Measurements from ENCODE around the gene GIGYF2. TPM values are rescaled to one million over a fixed set of nuclear protein-coding genes. Genes with fewer than 3 reads are reported as not detected.
A peak's percentile ranks its signal among the peaks of the same experiment; 100 is the strongest.

Gene GIGYF2
- total and polyA plus RNA-seq, 3 donors from 2014 or later, result 107 to 173 (median 150) TPM

- 25 to 28% methylated on average over 10 of the region's 10 CpGs for WGBS, 2 donors
- no peak for DNase-seq
- TF ChIP-seq CTCF (IDR thresholded peaks at IDR 0.05) (no peak), POLR2A (IDR thresholded peaks at IDR 0.05) (no peak)
- Histone ChIP-seq H3K36me3 (ENCODE audit: low read depth, missing control alignments) (no peaks in the 10 kb centered on the region), H3K4me3 (peak overlapping the region; percentile 95 to 96), H3K9me3 (no peaks in the 10 kb centered on the region), H3K4me1 (peaks cover 21% of the 10 kb centered on the region), H3K27me3 (no peaks in the 10 kb centered on the region), H3K27ac (peak overlapping the region; percentile 93 to 98)
- intact Hi-C loops (cut with DNase I; ENCODE audit: low total_unique reads), result no loop called here
Measured at GRCh38 chr2:232696609-232697058, 497 bp upstream of the GIGYF2 start.

- peaks cover 21% of the 10 kb centered on the region for H3K4me1 ChIP-seq
- no peaks in the 10 kb centered on the region for H3K27me3 ChIP-seq
- peak overlapping the region; percentile 95 to 96 for H3K4me3 ChIP-seq
- WGBS, 2 donors, result 0 to 1% methylated on average over 6 to 11 of the region's 11 CpGs
- peak overlapping the region; percentile 93 to 98 for H3K27ac ChIP-seq
- TF ChIP-seq CTCF (IDR thresholded peaks at IDR 0.05) (no peak), POLR2A (IDR thresholded peaks at IDR 0.05) (no peak)
- DNase-seq, result peak; percentile 55
- intact Hi-C loops (cut with DNase I; ENCODE audit: low total_unique reads), result no loop called here
- H3K9me3 ChIP-seq, result no peaks in the 10 kb centered on the region
- H3K36me3 ChIP-seq (ENCODE audit: low read depth, missing control alignments), result no peaks in the 10 kb centered on the region
Measured at GRCh38 chr2:232697807-232698110, 628 bp downstream of the GIGYF2 start.

- Histone ChIP-seq H3K27me3 (no peaks in the 10 kb centered on the region), H3K27ac (peak overlapping the region in 1 of 2 donors; percentile 98), H3K36me3 (ENCODE audit: low read depth, missing control alignments) (no peaks in the 10 kb centered on the region), H3K9me3 (no peaks in the 10 kb centered on the region), H3K4me3 (peak overlapping the region in 1 of 2 donors; percentile 96), H3K4me1 (peaks cover 21% of the 10 kb centered on the region)
- TF ChIP-seq POLR2A (IDR thresholded peaks at IDR 0.05) (no peak), CTCF (IDR thresholded peaks at IDR 0.05) (no peak)
- WGBS, 2 donors, result 40 to 52% methylated on average over 4 of the region's 4 CpGs
- no peak for DNase-seq
- intact Hi-C loops (cut with DNase I; ENCODE audit: low total_unique reads), result no loop called here
Measured at GRCh38 chr2:232698556-232699091, 1.5 kb downstream of the GIGYF2 start.

- intact Hi-C loops (cut with DNase I; ENCODE audit: low total_unique reads), result no loop called here
- H3K27ac ChIP-seq, result no peak overlapping the region
- H3K9me3 ChIP-seq, result no peaks in the 10 kb centered on the region
- H3K36me3 ChIP-seq (ENCODE audit: low read depth, missing control alignments), result no peaks in the 10 kb centered on the region
- H3K4me1 ChIP-seq, result peaks cover 21% of the 10 kb centered on the region
- H3K27me3 ChIP-seq, result no peaks in the 10 kb centered on the region
- DNase-seq, result no peak
- no peak for TF ChIP-seq POLR2A (IDR thresholded peaks at IDR 0.05)
- no peak for TF ChIP-seq CTCF (IDR thresholded peaks at IDR 0.05)
- WGBS, 2 donors, result 54 to 58% methylated on average over 2 of the region's 2 CpGs
- H3K4me3 ChIP-seq, result no peak overlapping the region
Measured at GRCh38 chr2:232699110-232699509, 2.0 kb downstream of the GIGYF2 start.

- intact Hi-C loops (cut with DNase I; ENCODE audit: low total_unique reads), result no loop called here
- no peaks in the 10 kb centered on the region for H3K9me3 ChIP-seq
- 67 to 71% methylated on average over 1 of the region's 1 CpG for WGBS, 2 donors
- H3K36me3 ChIP-seq (ENCODE audit: low read depth, missing control alignments), result no peaks in the 10 kb centered on the region
- peaks cover 21% of the 10 kb centered on the region for H3K4me1 ChIP-seq
- no peak for DNase-seq
- TF ChIP-seq CTCF (IDR thresholded peaks at IDR 0.05), result no peak
- TF ChIP-seq POLR2A (IDR thresholded peaks at IDR 0.05), result no peak
- peak overlapping the region in 1 of 2 donors; percentile 1 for H3K27ac ChIP-seq
- no peaks in the 10 kb centered on the region for H3K27me3 ChIP-seq
- H3K4me3 ChIP-seq, result no peak overlapping the region
Measured at GRCh38 chr2:232700154-232700553, 3.0 kb downstream of the GIGYF2 start.
